Right lung (tissue), 5 donors: Measurements from ENCODE around the gene OR14A2. TPM values are rescaled to one million over a fixed set of nuclear protein-coding genes. Genes with fewer than 3 reads are reported as not detected.

Experiments used
- polyA plus RNA-seq, 5 donors: library from polyadenylated mRNA; unstranded; fragments of 120-200 nt; gene quantifications; one replicate each; pipeline versions ENCODE4 v1.2.1 to v1.2.3, GENCODE V29; 2013; ENCODE audit warnings: inconsistent platforms in 1 of 5, low replicate concordance in 1 of 5; ENCODE audit not compliant: insufficient read length in 5 of 5, insufficient read depth in 1 of 5

Gene OR14A2
- polyA plus RNA-seq, 5 donors = not detected

Other genes starting within 250 kb of the OR14A2 start
- gene OR2C3, start 211.7 kb downstream of the OR14A2 start, polyA plus RNA-seq = under 1 TPM in 4 of 5 donors, not detected in 1; 0.01 to 0.08 (median 0.06) TPM
- under 1 TPM; 0.09 to 0.81 (median 0.27) TPM for gene GCSAML, start 199.0 kb downstream of the OR14A2 start, polyA plus RNA-seq
- gene OR2G2, start 159.8 kb downstream of the OR14A2 start, polyA plus RNA-seq = not detected
- not detected for gene OR2G3, start 142.6 kb downstream of the OR14A2 start, polyA plus RNA-seq
- gene OR13G1, start 68.4 kb downstream of the OR14A2 start, polyA plus RNA-seq = not detected
- not detected for gene OR6F1, start 31.5 kb downstream of the OR14A2 start, polyA plus RNA-seq
- gene OR14K1, start 9.5 kb downstream of the OR14A2 start, polyA plus RNA-seq = not detected
- gene OR1C1, start 12.4 kb upstream of the OR14A2 start, polyA plus RNA-seq = not detected
- not detected for gene OR14A16, start 76.0 kb upstream of the OR14A2 start, polyA plus RNA-seq
- gene OR11L1, start 93.8 kb upstream of the OR14A2 start, polyA plus RNA-seq = not detected
- 1 to 10 TPM; 2.2 to 5.1 (median 2.6) TPM for gene TRIM58, start 109.0 kb upstream of the OR14A2 start, polyA plus RNA-seq
- under 1 TPM; 0.28 to 0.82 (median 0.67) TPM for gene OR2W3, start 147.4 kb upstream of the OR14A2 start, polyA plus RNA-seq
- gene OR2T8, start 172.1 kb upstream of the OR14A2 start, polyA plus RNA-seq = not detected
- gene OR2AJ1, start 176.7 kb upstream of the OR14A2 start, polyA plus RNA-seq = not detected
- not detected for gene OR2L8, start 200.7 kb upstream of the OR14A2 start, polyA plus RNA-seq
- not detected for gene OR2AK2, start 217.1 kb upstream of the OR14A2 start, polyA plus RNA-seq